GM12878 (cell line): ENCODE results near the gene ATG5. TPM values are rescaled to one million over a fixed set of nuclear protein-coding genes. Genes with fewer than 3 reads are reported as not detected.

Source experiments
- CHD4 ChIP-seq: fragments of 200-600 bp; sonication (generic); IDR thresholded peaks from 2 replicates; pipeline ENCODE4 v1.6.1; 2016; ENCODE audit warnings: mild to moderate bottlenecking
- ESRRA ChIP-seq: IDR thresholded peaks from 2 replicates; pipeline ENCODE4 v1.6.1; 2012; ENCODE audit warnings: mild to moderate bottlenecking, low read length, improper control_type of control experiment
- MXI1 ChIP-seq: fragments of 150-350 bp; IDR thresholded peaks from 2 replicates; pipeline ENCODE4 v1.6.1; 2011; ENCODE audit warnings: low read depth, mild to moderate bottlenecking, inconsistent platforms, low read length, improper control_type of control experiment
- NR2C1 ChIP-seq: fragments of 450-650 bp; IDR thresholded peaks from 2 replicates; pipeline ENCODE4 v1.6.1; 2017; ENCODE audit warnings: antibody characterized with exemption, mild to moderate bottlenecking, moderate library complexity
- PAX8 ChIP-seq: fragments of 450-650 bp; IDR thresholded peaks from 2 replicates; pipeline ENCODE4 v1.6.1; 2017; ENCODE audit warnings: mild to moderate bottlenecking, moderate library complexity
- POLR2AphosphoS2 ChIP-seq: IDR thresholded peaks from 2 replicates; pipeline ENCODE4 v1.6.1; 2011; ENCODE audit warnings: low read depth, mild to moderate bottlenecking, low read length, improper control_type of control experiment, moderate library complexity
- RB1 ChIP-seq: fragments of 450-650 bp; formaldehyde crosslinking; IDR thresholded peaks from 2 replicates; pipeline ENCODE4 v1.6.1; 2017; ENCODE audit warnings: mild to moderate bottlenecking, borderline replicate concordance
- SMAD5 ChIP-seq: IDR thresholded peaks from 2 replicates; pipeline ENCODE4 v1.6.1; 2016; ENCODE audit warnings: antibody characterized with exemption, low read depth
- SPI1 ChIP-seq: IDR thresholded peaks from 2 replicates; pipeline ENCODE4 v1.6.1; 2011; ENCODE audit warnings: low read depth, mild to moderate bottlenecking, low read length, moderate library complexity, borderline replicate concordance; ENCODE audit not compliant: insufficient read depth
- ZNF217 ChIP-seq: fragments of 450-650 bp; IDR thresholded peaks from 2 replicates; pipeline ENCODE4 v1.6.1; 2017; ENCODE audit warnings: antibody characterized with exemption, mild to moderate bottlenecking
- polyA plus RNA-seq, 11 experiments: library from polyadenylated mRNA; depleted of rRNA in 4 of 11; unstranded in 6 of 11; stranded (reverse) in 5 of 11; fragments of >200 nt; fragmentation: Nextera tagmentation in 4 of 11; fragmentation: Illumina TruSeq in 1 of 11; extraction: Ambion mirVana in 4 of 11; extraction: Trizol in 1 of 11; gene quantifications; 1 replicate in 1 of 11; 2 replicates in 10 of 11; pipeline versions ENCODE4 v1.2.1 to v1.2.3, GENCODE V29; 2011 to 2016; ENCODE audit warnings: inconsistent platforms in 2 of 11, missing spikeins in 2 of 11, low read depth in 1 of 11
- total RNA-seq, 4 experiments: library from RNA; depleted of rRNA in 3 of 4; stranded (reverse); fragments of >200 nt in 3 of 4; fragmentation: Illumina TruSeq in 1 of 4; extraction: Trizol in 1 of 4; gene quantifications; 2 replicates each; pipeline versions ENCODE4 v1.2.1 to v1.2.3, GENCODE V29; 2013 to 2021
- TF ChIP-seq, protein P1 (sequence below): fragments of 450-650 bp; formaldehyde crosslinking; IDR thresholded peaks from 2 replicates; pipeline ENCODE4 v1.4.0; 2022; ENCODE audit warnings: mild to moderate bottlenecking, moderate library complexity
- TF ChIP-seq, protein P2 (sequence below): IDR thresholded peaks from 2 replicates; pipeline ENCODE4 v1.6.1; 2012; ENCODE audit warnings: low read depth, low read length, improper control_type of control experiment
- TF ChIP-seq, protein P3 (sequence below): IDR thresholded peaks from 2 replicates; pipeline ENCODE4 v1.6.1; 2012; ENCODE audit warnings: low read length, inconsistent platforms
- TF ChIP-seq, protein P4 (sequence below): IDR thresholded peaks from 2 replicates; pipeline ENCODE4 v1.6.1; 2012; ENCODE audit warnings: low read depth, low read length, improper control_type of control experiment
- TF ChIP-seq, protein P5 (sequence below): fragments of 450-650 bp; IDR thresholded peaks from 2 replicates; pipeline ENCODE4 v1.6.1; 2018; ENCODE audit warnings: mild to moderate bottlenecking, low read depth, moderate library complexity; ENCODE audit not compliant: partially characterized antibody
- TF ChIP-seq, protein P6 (sequence below): fragments of 450-650 bp; formaldehyde crosslinking; IDR thresholded peaks from 2 replicates; pipeline ENCODE4 v1.5.0; 2022; ENCODE audit warnings: mild to moderate bottlenecking, missing genetic modification characterization

The ATG5 gene
- total and polyA plus RNA-seq, 10 of the 15 experiments (the other 5 are each of a cell fraction or from before 2014, with no cell fraction given), result 12.9 to 51.8 (median 23.9) TPM

DNA sequence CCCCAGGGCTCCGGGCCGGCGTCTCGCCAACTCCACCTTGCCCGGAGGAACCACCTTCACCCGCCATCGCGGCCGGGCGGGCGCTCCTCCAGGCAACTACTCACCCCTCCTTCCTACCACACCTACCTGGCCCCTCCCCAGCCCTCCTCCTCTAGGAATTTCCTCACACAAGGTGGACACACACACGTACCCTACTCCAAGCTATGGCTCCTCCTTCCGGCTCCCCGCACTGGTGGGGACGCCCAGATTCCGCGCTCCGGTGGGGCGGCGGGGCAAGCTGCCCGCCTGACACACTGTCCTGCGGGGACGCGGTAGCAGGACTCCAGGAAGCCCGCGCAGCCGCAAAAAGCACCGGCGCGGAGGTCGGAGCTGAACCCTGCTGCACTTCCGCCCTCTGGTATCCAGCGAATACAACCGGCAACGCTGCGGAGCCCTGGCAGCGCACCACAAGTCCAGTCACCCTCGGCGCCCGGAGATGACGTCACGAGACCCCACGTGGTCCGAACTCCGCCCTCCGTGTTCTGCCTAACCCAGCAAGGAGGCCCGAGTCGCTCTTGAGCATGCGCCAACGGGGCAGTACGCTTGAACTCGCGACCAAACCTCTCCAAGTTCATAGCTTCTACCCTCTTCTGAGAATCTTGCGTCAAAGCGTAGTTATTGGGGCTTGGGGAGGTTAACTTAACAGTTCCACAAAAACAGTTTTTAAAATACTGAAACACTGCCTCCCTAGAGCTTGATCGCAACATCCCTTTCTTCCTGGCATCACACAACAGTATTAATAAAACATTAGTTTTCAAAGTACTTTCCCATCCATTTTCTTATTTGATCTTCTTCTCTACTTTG lies at the start of gene ATG5 (continued):
- TF ChIP-seq, protein P1, sequence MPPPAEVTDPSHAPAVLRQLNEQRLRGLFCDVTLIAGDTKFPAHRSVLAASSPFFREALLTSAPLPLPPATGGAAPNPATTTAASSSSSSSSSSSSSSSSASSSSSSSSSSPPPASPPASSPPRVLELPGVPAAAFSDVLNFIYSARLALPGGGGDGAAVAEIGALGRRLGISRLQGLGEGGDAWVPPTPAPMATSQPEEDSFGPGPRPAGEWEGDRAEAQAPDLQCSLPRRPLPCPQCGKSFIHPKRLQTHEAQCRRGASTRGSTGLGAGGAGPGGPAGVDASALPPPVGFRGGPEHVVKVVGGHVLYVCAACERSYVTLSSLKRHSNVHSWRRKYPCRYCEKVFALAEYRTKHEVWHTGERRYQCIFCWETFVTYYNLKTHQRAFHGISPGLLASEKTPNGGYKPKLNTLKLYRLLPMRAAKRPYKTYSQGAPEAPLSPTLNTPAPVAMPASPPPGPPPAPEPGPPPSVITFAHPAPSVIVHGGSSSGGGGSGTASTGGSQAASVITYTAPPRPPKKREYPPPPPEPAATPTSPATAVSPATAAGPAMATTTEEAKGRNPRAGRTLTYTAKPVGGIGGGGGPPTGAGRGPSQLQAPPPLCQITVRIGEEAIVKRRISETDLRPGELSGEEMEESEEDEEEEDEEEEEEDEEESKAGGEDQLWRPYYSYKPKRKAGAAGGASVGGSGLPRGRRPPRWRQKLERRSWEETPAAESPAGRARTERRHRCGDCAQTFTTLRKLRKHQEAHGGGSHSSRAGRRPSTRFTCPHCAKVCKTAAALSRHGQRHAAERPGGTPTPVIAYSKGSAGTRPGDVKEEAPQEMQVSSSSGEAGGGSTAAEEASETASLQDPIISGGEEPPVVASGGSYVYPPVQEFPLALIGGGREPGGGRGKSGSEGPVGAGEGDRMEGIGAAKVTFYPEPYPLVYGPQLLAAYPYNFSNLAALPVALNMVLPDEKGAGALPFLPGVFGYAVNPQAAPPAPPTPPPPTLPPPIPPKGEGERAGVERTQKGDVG (CRISPR knock-in tag), result no peak
- TF ChIP-seq CHD4, result 0 out of 2 replicates have a peak, but pooled peaks have one; percentile 25
- peak; percentile 68 for TF ChIP-seq SMAD5
- no peak for TF ChIP-seq PAX8
- 0 out of 2 replicates have a peak, but pooled peaks have one; percentile 43 for TF ChIP-seq ESRRA
- TF ChIP-seq, protein P2, sequence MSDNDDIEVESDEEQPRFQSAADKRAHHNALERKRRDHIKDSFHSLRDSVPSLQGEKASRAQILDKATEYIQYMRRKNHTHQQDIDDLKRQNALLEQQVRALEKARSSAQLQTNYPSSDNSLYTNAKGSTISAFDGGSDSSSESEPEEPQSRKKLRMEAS, result peak; percentile 98
- TF ChIP-seq, protein P3, sequence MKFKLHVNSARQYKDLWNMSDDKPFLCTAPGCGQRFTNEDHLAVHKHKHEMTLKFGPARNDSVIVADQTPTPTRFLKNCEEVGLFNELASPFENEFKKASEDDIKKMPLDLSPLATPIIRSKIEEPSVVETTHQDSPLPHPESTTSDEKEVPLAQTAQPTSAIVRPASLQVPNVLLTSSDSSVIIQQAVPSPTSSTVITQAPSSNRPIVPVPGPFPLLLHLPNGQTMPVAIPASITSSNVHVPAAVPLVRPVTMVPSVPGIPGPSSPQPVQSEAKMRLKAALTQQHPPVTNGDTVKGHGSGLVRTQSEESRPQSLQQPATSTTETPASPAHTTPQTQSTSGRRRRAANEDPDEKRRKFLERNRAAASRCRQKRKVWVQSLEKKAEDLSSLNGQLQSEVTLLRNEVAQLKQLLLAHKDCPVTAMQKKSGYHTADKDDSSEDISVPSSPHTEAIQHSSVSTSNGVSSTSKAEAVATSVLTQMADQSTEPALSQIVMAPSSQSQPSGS, result no peak; the same call in 1 of the 2 replicates
- TF ChIP-seq, protein P4, sequence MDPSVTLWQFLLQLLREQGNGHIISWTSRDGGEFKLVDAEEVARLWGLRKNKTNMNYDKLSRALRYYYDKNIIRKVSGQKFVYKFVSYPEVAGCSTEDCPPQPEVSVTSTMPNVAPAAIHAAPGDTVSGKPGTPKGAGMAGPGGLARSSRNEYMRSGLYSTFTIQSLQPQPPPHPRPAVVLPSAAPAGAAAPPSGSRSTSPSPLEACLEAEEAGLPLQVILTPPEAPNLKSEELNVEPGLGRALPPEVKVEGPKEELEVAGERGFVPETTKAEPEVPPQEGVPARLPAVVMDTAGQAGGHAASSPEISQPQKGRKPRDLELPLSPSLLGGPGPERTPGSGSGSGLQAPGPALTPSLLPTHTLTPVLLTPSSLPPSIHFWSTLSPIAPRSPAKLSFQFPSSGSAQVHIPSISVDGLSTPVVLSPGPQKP, result peak; percentile 36; the same call in 1 of the 2 replicates
- TF ChIP-seq ZNF217, result no peak
- TF ChIP-seq RB1, result peak; percentile 87; the same call in 1 of the 2 replicates
- TF ChIP-seq, protein P5, sequence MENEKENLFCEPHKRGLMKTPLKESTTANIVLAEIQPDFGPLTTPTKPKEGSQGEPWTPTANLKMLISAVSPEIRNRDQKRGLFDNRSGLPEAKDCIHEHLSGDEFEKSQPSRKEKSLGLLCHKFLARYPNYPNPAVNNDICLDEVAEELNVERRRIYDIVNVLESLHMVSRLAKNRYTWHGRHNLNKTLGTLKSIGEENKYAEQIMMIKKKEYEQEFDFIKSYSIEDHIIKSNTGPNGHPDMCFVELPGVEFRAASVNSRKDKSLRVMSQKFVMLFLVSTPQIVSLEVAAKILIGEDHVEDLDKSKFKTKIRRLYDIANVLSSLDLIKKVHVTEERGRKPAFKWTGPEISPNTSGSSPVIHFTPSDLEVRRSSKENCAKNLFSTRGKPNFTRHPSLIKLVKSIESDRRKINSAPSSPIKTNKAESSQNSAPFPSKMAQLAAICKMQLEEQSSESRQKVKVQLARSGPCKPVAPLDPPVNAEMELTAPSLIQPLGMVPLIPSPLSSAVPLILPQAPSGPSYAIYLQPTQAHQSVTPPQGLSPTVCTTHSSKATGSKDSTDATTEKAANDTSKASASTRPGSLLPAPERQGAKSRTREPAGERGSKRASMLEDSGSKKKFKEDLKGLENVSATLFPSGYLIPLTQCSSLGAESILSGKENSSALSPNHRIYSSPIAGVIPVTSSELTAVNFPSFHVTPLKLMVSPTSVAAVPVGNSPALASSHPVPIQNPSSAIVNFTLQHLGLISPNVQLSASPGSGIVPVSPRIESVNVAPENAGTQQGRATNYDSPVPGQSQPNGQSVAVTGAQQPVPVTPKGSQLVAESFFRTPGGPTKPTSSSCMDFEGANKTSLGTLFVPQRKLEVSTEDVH, result peak; percentile 80
- TF ChIP-seq NR2C1, result peak; percentile 78
- TF ChIP-seq SPI1, result peak; percentile 78
- peak; percentile 92 for TF ChIP-seq MXI1
- TF ChIP-seq, protein P6, sequence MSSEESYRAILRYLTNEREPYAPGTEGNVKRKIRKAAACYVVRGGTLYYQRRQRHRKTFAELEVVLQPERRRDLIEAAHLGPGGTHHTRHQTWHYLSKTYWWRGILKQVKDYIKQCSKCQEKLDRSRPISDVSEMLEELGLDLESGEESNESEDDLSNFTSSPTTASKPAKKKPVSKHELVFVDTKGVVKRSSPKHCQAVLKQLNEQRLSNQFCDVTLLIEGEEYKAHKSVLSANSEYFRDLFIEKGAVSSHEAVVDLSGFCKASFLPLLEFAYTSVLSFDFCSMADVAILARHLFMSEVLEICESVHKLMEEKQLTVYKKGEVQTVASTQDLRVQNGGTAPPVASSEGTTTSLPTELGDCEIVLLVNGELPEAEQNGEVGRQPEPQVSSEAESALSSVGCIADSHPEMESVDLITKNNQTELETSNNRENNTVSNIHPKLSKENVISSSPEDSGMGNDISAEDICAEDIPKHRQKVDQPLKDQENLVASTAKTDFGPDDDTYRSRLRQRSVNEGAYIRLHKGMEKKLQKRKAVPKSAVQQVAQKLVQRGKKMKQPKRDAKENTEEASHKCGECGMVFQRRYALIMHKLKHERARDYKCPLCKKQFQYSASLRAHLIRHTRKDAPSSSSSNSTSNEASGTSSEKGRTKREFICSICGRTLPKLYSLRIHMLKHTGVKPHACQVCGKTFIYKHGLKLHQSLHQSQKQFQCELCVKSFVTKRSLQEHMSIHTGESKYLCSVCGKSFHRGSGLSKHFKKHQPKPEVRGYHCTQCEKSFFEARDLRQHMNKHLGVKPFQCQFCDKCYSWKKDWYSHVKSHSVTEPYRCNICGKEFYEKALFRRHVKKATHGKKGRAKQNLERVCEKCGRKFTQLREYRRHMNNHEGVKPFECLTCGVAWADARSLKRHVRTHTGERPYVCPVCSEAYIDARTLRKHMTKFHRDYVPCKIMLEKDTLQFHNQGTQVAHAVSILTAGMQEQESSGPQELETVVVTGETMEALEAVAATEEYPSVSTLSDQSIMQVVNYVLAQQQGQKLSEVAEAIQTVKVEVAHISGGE (CRISPR knock-in tag), result peak; percentile 80
- peak; percentile 67; the same call in 1 of the 2 replicates for TF ChIP-seq POLR2AphosphoS2
